BLaER1 (cell line): ENCODE data around the gene TIMM10B.
"Not testable (repeated sequence)": the region's sequence is repeated elsewhere in the genome, so short reads cannot be mapped to it uniquely, and the experiment has no call there.

Experiments used
- H3K27ac ChIP-seq: shearing (Covaris generic); formaldehyde crosslinking; 2 replicates; pipeline ENCODE4 v1.8.1; 2022
- H3K27me3 ChIP-seq: shearing (Covaris generic); formaldehyde crosslinking; 2 replicates; pipeline ENCODE4 v1.8.1; 2022
- H3K36me3 ChIP-seq: shearing (Covaris generic); formaldehyde crosslinking; 2 replicates; pipeline ENCODE4 v1.8.1; 2022
- H3K4me1 ChIP-seq: shearing (Covaris generic); formaldehyde crosslinking; 2 replicates; pipeline ENCODE4 v1.8.1; 2022
- H3K4me2 ChIP-seq: shearing (Covaris generic); formaldehyde crosslinking; 2 replicates; pipeline ENCODE4 v1.8.1; 2022
- H3K4me3 ChIP-seq: shearing (Covaris generic); formaldehyde crosslinking; 2 replicates; pipeline ENCODE4 v1.8.1; 2022
- H3K9ac ChIP-seq: shearing (Covaris generic); formaldehyde crosslinking; 2 replicates; pipeline ENCODE4 v1.8.1; 2022
- H3K9me3 ChIP-seq: shearing (Covaris generic); formaldehyde crosslinking; 2 replicates; pipeline ENCODE4 v1.8.1; 2022
- H4K20me1 ChIP-seq: shearing (Covaris generic); formaldehyde crosslinking; 2 replicates; pipeline ENCODE4 v1.8.1; 2022
- Cebpa-rat ChIP-seq: shearing (Covaris generic); IDR thresholded peaks from 2 replicates; pipeline ENCODE4 v1.8.1; 2022

Gene TIMM10B

GRCh38 chr11:6498544-6498943 lies 17.2 kb downstream of the TIMM10B start:
- TF ChIP-seq Cebpa-rat, result no peak
- no peak overlapping the region for H3K27ac ChIP-seq
- no peaks in the 10 kb centered on the region for H3K9me3 ChIP-seq
- H4K20me1 ChIP-seq, result no peaks in the 10 kb centered on the region
- no peak overlapping the region for H3K4me3 ChIP-seq
- H3K27me3 ChIP-seq, result no peaks in the 10 kb centered on the region
- H3K9ac ChIP-seq, result no peak overlapping the region
- H3K36me3 ChIP-seq, result peaks cover 74% of the 10 kb centered on the region
- H3K4me1 ChIP-seq, result no peaks in the 10 kb centered on the region
- H3K4me2 ChIP-seq, result no peak overlapping the region

- Histone ChIP-seq H3K9me3 (no peaks in the 10 kb centered on the region), H3K4me3 (no peak overlapping the region), H3K4me2 (no peak overlapping the region), H3K9ac (no peak overlapping the region), H4K20me1 (no peaks in the 10 kb centered on the region), H3K4me1 (no peaks in the 10 kb centered on the region), H3K27me3 (no peaks in the 10 kb centered on the region), H3K27ac (no peak overlapping the region), H3K36me3 (peaks cover 64% of the 10 kb centered on the region)
- no peak for TF ChIP-seq Cebpa-rat
Measured at GRCh38 chr11:6502382-6502781, 21.1 kb downstream of the TIMM10B start.

GRCh38 chr11:6504166-6504565 lies 22.9 kb downstream of the TIMM10B start:
- Histone ChIP-seq H3K4me1 (no peaks in the 10 kb centered on the region), H3K36me3 (peaks cover 51% of the 10 kb centered on the region), H3K4me2 (no peak overlapping the region), H3K9ac (no peak overlapping the region), H3K9me3 (no peaks in the 10 kb centered on the region), H4K20me1 (no peaks in the 10 kb centered on the region), H3K27me3 (no peaks in the 10 kb centered on the region), H3K27ac (no peak overlapping the region), H3K4me3 (no peak overlapping the region)
- TF ChIP-seq Cebpa-rat, result no peak

- no peak overlapping the region for H3K9ac ChIP-seq
- H4K20me1 ChIP-seq, result no peaks in the 10 kb centered on the region
- no peak overlapping the region for H3K4me2 ChIP-seq
- H3K4me3 ChIP-seq, result no peak overlapping the region
- no peaks in the 10 kb centered on the region for H3K27me3 ChIP-seq
- no peaks in the 10 kb centered on the region for H3K9me3 ChIP-seq
- H3K36me3 ChIP-seq, result peaks cover 36% of the 10 kb centered on the region
- no peak overlapping the region for H3K27ac ChIP-seq
- TF ChIP-seq Cebpa-rat, result no peak
- H3K4me1 ChIP-seq, result no peaks in the 10 kb centered on the region
Measured at GRCh38 chr11:6505577-6506240, 24.4 kb downstream of the TIMM10B start.

- Histone ChIP-seq H4K20me1 (no peaks in the 10 kb centered on the region), H3K4me2 (no peak overlapping the region), H3K36me3 (peaks cover 51% of the 10 kb centered on the region), H3K9ac (no peak overlapping the region), H3K4me3 (no peak overlapping the region), H3K4me1 (no peaks in the 10 kb centered on the region), H3K27me3 (no peaks in the 10 kb centered on the region), H3K27ac (no peak overlapping the region), H3K9me3 (peaks cover 7% of the 10 kb centered on the region)
- TF ChIP-seq Cebpa-rat, result no peak
Measured at GRCh38 chr11:6516865-6517264, 35.6 kb downstream of the TIMM10B start.

- no peak overlapping the region for H3K4me3 ChIP-seq
- no peak overlapping the region for H3K27ac ChIP-seq
- no peaks in the 10 kb centered on the region for H4K20me1 ChIP-seq
- H3K4me2 ChIP-seq, result no peak overlapping the region
- H3K4me1 ChIP-seq, result no peaks in the 10 kb centered on the region
- H3K9me3 ChIP-seq, result peaks cover 8% of the 10 kb centered on the region
- no peak overlapping the region for H3K9ac ChIP-seq
- peaks cover 38% of the 10 kb centered on the region for H3K36me3 ChIP-seq
- no peak for TF ChIP-seq Cebpa-rat
- H3K27me3 ChIP-seq, result no peaks in the 10 kb centered on the region
Measured at GRCh38 chr11:6520265-6520664, 39.0 kb downstream of the TIMM10B start.

GRCh38 chr11:6521946-6522345 lies 40.6 kb downstream of the TIMM10B start:
- not testable (repeated sequence) for H3K27me3 ChIP-seq, H3K9ac ChIP-seq, H3K27ac ChIP-seq, H3K4me2 ChIP-seq, H3K9me3 ChIP-seq, H3K4me1 ChIP-seq, H4K20me1 ChIP-seq, H3K4me3 ChIP-seq
- H3K36me3 ChIP-seq, result peaks cover 35% of the 10 kb centered on the region

GRCh38 chr11:6523253-6523652 lies 42.0 kb downstream of the TIMM10B start:
- Histone ChIP-seq H4K20me1 (no peaks in the 10 kb centered on the region), H3K27ac (no peak overlapping the region), H3K9me3 (peaks cover 8% of the 10 kb centered on the region), H3K9ac (no peak overlapping the region), H3K4me1 (peaks cover 9% of the 10 kb centered on the region), H3K27me3 (no peaks in the 10 kb centered on the region), H3K4me2 (no peak overlapping the region), H3K4me3 (no peak overlapping the region), H3K36me3 (peaks cover 32% of the 10 kb centered on the region)
- no peak for TF ChIP-seq Cebpa-rat

- Histone ChIP-seq H4K20me1 (no peaks in the 10 kb centered on the region), H3K4me1 (peaks cover 9% of the 10 kb centered on the region), H3K4me2 (peak overlapping the region; percentile 57), H3K27ac (no peak overlapping the region), H3K9me3 (peaks cover 7% of the 10 kb centered on the region), H3K9ac (no peak overlapping the region), H3K4me3 (no peak overlapping the region), H3K27me3 (no peaks in the 10 kb centered on the region), H3K36me3 (peaks cover 20% of the 10 kb centered on the region)
- no peak for TF ChIP-seq Cebpa-rat
Measured at GRCh38 chr11:6526411-6527135, 45.3 kb downstream of the TIMM10B start.

- no peaks in the 10 kb centered on the region for H3K9me3 ChIP-seq
- H3K9ac ChIP-seq, result no peak overlapping the region
- no peak for TF ChIP-seq Cebpa-rat
- H3K27ac ChIP-seq, result no peak overlapping the region
- H3K4me1 ChIP-seq, result peaks cover 9% of the 10 kb centered on the region
- H3K36me3 ChIP-seq, result peaks cover 28% of the 10 kb centered on the region
- H3K27me3 ChIP-seq, result no peaks in the 10 kb centered on the region
- H4K20me1 ChIP-seq, result no peaks in the 10 kb centered on the region
- no peak overlapping the region for H3K4me3 ChIP-seq
- no peak overlapping the region for H3K4me2 ChIP-seq
Measured at GRCh38 chr11:6529266-6529665, 48.0 kb downstream of the TIMM10B start.
